Measurements from ENCODE around the gene CIC.
"Not testable (repeated sequence)": the region's sequence is repeated elsewhere in the genome, so short reads cannot be mapped to it uniquely, and the experiment has no call there.

DNA sequence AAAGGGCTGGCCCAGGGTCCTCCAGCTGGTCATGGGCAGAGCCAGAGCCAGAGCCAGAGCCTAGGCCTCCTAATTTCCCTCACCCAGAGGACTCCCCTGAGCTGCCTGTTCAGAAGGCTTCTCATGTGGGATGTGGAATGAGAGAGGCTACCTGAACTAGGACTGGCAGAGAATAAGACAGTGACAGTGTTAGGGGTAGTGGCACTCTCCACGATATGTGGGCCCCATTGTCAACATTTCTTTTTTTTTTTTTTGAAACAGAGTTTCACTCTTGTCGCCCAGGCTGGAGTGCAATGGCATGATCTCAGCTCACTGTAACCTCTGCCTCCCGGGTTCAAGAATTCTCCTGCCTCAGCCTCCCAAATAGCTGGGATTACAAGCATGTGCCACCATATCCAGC is 62.3 kb downstream of the CIC start:
- not testable (repeated sequence) for TF ChIP-seq CTCF (IDR thresholded peaks at IDR 0.05; ENCODE audit: low read depth, low read length); EZH2phosphoT487 (IDR thresholded peaks at IDR 0.05; ENCODE audit: low read depth)

Measured in OCI-LY3 (cell line).